ENCODE results near the gene NPAS2. TPM values are rescaled to one million over a fixed set of nuclear protein-coding genes. Genes with fewer than 3 reads are reported as not detected.

Gene NPAS2
- polyA plus RNA-seq, 1 experiment = 13.5 TPM

DNA sequence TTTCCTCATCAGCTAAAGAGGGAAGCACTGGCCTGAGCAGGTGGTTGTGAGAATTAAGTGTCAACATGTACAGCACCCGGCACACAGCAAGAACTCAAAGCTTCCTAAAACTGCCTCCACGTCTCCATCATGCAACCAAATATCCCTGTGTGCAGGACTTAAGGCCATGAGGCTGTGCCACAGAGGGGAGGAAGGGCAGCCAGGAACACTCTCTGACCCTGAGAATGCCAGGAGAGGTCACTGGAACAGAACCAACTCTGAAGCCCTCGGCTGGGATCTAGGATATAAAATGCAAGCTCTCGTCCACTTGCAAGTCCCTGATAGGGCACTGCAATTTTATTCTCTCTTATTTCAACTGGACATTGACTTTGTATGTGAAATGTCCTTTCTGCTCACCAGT is 12.2 kb upstream of the NPAS2 start:
- H3K27ac ChIP-seq (ENCODE audit: low read depth, low read length) = no peak overlapping the region
- no peak for DNase-seq (ENCODE audit: low read depth, low spot score)
- TF ChIP-seq CTCF (IDR thresholded peaks at IDR 0.05; ENCODE audit: low read depth, low read length) = no peak
- H3K27me3 ChIP-seq (ENCODE audit: control insufficient read depth, insufficient read depth, low read length) = peaks cover 6% of the 10 kb centered on the region
- no peaks in the 10 kb centered on the region for H3K9me3 ChIP-seq (ENCODE audit: control insufficient read depth, insufficient read depth, low read length)
- ChIA-PET POLR2A (no interaction called here), CTCF (interaction anchor here (0.6 kb wide), 1 partner anchor 10 kb away, joined by 4 read pairs; no protein-coding TSS in a partner anchor)
- H3K4me3 ChIP-seq (ENCODE audit: low read depth, low read length) = no peak overlapping the region

DNA sequence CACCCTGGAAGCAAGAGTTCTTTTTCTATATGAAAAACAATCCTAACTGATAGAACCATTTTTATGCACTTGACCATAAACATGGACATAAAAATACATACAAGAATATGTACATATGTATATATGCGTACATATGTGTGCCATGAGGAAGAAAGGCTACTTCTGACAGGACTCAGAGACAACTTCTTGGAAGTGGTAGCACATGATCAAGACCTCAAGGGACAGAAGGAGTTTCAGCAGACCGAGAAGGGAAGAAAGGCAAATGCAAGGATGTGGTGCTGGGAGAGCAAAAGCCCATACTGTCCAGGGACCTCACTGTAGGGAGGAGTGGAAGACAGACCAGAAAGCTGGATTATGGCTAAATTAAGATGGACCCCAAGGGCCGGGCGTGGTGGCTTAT is 11.4 kb upstream of the NPAS2 start:
- Histone ChIP-seq H3K4me3 (ENCODE audit: low read depth, low read length) (no peak overlapping the region), H3K27me3 (ENCODE audit: control insufficient read depth, insufficient read depth, low read length) (peaks cover 6% of the 10 kb centered on the region), H3K9me3 (ENCODE audit: control insufficient read depth, insufficient read depth, low read length) (no peaks in the 10 kb centered on the region), H3K27ac (ENCODE audit: low read depth, low read length) (no peak overlapping the region)
- no peak for DNase-seq (ENCODE audit: low read depth, low spot score)
- TF ChIP-seq CTCF (IDR thresholded peaks at IDR 0.05; ENCODE audit: low read depth, low read length) = no peak
- ChIA-PET CTCF (no interaction called here), POLR2A (no interaction called here)

DNA sequence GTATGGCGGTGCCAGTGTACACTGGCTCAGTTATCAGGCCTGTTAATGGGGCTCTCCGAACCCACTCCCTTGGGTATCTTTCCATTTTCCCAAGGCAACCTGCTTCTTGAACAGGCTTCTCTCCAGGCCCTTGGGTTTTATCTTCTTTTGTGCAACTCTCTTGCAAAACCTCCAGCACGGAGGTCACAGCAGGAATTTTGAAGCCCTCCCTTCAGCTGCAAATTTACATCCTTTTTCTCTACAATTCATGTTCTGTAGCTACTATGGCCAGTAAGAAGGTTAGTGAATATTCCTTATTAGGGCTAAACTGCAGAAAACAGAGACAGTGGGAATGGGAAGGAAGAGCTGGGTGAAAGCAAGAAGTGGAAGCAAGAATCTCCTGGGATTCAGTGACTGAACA is 10.4 kb upstream of the NPAS2 start:
- no peak overlapping the region for H3K27ac ChIP-seq (ENCODE audit: low read depth, low read length)
- no peak for DNase-seq (ENCODE audit: low read depth, low spot score)
- no peaks in the 10 kb centered on the region for H3K9me3 ChIP-seq (ENCODE audit: control insufficient read depth, insufficient read depth, low read length)
- TF ChIP-seq CTCF (IDR thresholded peaks at IDR 0.05; ENCODE audit: low read depth, low read length) = no peak
- no peak overlapping the region for H3K4me3 ChIP-seq (ENCODE audit: low read depth, low read length)
- ChIA-PET POLR2A (no interaction called here), CTCF (no interaction called here)
- peaks cover 6% of the 10 kb centered on the region for H3K27me3 ChIP-seq (ENCODE audit: control insufficient read depth, insufficient read depth, low read length)

DNA sequence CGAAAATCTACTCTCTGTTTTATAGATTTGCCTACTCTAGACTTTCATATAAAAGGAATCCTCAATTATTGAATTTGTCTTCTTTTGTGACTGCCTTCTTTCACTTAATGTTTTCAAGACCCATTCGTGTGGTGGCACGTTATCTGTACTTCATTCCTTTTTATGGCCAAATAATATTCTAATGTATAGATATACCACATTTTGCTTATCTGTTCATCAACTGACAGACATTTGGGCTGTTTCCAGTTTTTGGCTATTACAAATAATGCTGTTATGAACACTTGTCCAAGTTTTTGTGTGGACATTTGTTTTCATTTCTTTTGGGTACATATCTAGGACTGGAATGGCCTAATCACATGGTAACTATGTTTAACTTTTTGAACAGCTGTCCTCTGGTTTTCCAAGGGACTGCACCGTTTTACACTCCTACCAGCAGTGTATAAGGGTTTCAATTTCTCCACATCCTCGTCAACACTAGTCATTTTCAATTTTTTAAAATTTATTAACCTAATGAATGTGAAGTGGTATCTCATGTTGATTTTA is 9.3 kb upstream of the NPAS2 start:
- ChIA-PET POLR2A (no interaction called here), CTCF (no interaction called here)
- H3K27me3 ChIP-seq (ENCODE audit: control insufficient read depth, insufficient read depth, low read length) = peaks cover 6% of the 10 kb centered on the region
- no peak for TF ChIP-seq CTCF (IDR thresholded peaks at IDR 0.05; ENCODE audit: low read depth, low read length)
- H3K9me3 ChIP-seq (ENCODE audit: control insufficient read depth, insufficient read depth, low read length) = no peaks in the 10 kb centered on the region
- no peak overlapping the region for H3K4me3 ChIP-seq (ENCODE audit: low read depth, low read length)
- no peak overlapping the region for H3K27ac ChIP-seq (ENCODE audit: low read depth, low read length)
- no peak for DNase-seq (ENCODE audit: low read depth, low spot score)

DNA sequence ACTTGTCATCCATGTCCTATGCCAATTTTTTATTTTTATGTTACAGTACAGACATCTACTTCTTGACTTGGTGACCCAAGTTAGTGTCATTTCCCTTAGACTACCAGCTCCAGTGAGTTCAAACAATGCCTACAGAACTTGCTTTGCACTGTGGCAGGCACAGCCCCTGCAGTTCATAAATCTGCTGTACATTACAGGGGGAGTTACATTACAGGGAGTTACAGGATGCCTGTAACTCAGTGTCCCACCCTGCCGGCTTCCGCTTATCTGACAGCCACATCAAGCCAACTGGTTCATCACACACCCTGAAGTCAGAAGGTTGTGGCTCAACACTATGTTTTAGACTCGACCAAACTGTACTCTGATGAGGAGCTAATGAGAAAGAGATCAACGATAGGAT is 7.8 kb upstream of the NPAS2 start:
- no peak for TF ChIP-seq CTCF (IDR thresholded peaks at IDR 0.05; ENCODE audit: low read depth, low read length)
- no peak overlapping the region for H3K27ac ChIP-seq (ENCODE audit: low read depth, low read length)
- POLR2A ChIA-PET = no interaction called here
- CTCF ChIA-PET = no interaction called here
- H3K27me3 ChIP-seq (ENCODE audit: control insufficient read depth, insufficient read depth, low read length) = peaks cover 4% of the 10 kb centered on the region
- no peak overlapping the region for H3K4me3 ChIP-seq (ENCODE audit: low read depth, low read length)
- no peaks in the 10 kb centered on the region for H3K9me3 ChIP-seq (ENCODE audit: control insufficient read depth, insufficient read depth, low read length)
- no peak for DNase-seq (ENCODE audit: low read depth, low spot score)

All from AG04450 (cell line).